ENCODE results near the gene CA6. TPM values are rescaled to one million over a fixed set of nuclear protein-coding genes. Genes with fewer than 3 reads are reported as not detected.

Gene CA6
- total and polyA plus RNA-seq, 2 of the 8 experiments (the other 6 are each of a cell fraction or from before 2014, with no cell fraction given): not detected

DNA sequence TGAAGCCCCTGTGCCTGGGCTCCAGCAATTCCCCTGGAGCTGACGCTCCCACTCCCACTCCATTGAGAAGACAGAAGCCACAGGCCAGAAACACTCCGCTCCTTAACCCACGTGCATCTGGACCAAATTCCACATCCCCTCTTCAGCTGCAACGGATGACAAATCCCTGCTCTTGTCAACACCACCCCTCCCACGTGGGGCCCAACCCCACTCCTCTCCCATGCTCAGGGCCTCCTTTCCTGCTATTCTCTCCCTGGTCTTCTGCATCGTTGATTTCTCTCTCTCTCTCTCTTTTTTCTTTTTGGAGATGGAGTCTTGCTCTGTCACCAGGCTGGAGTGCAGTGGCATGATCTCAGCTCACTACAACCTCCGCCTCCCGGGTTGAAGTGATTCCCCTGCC is 18.3 kb downstream of the CA6 start:
- no peak for DNase-seq (ENCODE audit: low read depth in 1 of 2, low spot score in 2 of 2)
- H3K14ac ChIP-seq (ENCODE audit: insufficient read length): no peak overlapping the region
- no peaks in the 10 kb centered on the region for H3K36me3 ChIP-seq (ENCODE audit: control insufficient read depth in 2 of 4, insufficient read depth in 4 of 4, low read length in 3 of 4)
- WGBS, 2 experiments (ENCODE audit: extremely low coverage in 1 of 2, insufficient coverage in 1 of 2, insufficient read length in 1 of 2, insufficient replicate concordance in 2 of 2, low coverage in 1 of 2, low lambda C conversion rate in 2 of 2, missing lambda C conversion rate in 1 of 2): 91% methylated on average over 8 of the region's 8 CpGs; no CpG with 5 or more reads in 1 of the 2 experiments
- FAIRE-seq: no peak
- H3K4me3 ChIP-seq (ENCODE audit: extremely low read depth in 1 of 4, insufficient read depth in 2 of 4, low read depth in 3 of 4, low read length in 4 of 4): no peak overlapping the region
- H3K23me2 ChIP-seq (ENCODE audit: low read depth, low read length): no peaks in the 10 kb centered on the region
- H4K8ac ChIP-seq (ENCODE audit: extremely low read depth, insufficient read depth, low read length): no peak overlapping the region
- no peak overlapping the region for H2BK5ac ChIP-seq (ENCODE audit: low read depth, low read length)
- H3K9ac ChIP-seq (replicated peaks in 1 of 4; ENCODE audit: extremely low read depth in 1 of 4, low read depth in 3 of 4, low read length in 3 of 4): no peak overlapping the region
- ChIA-PET POLR2A (ENCODE audit: partially characterized antibody) (interaction anchor here (0.8 to 1.5 kb wide), 2 partner anchors 99 to 125 kb away, joined by 3 read pairs; no protein-coding TSS in a partner anchor), CTCF (ENCODE audit: partially characterized antibody) (interaction anchor here (0.8 to 5.1 kb wide), 18 partner anchors 10 to 138 kb away, joined by 3 to 43 read pairs (median 8); partner anchors contain the start of gene CA6)
- H2AFZ ChIP-seq (ENCODE audit: low read length): no peak overlapping the region
- peaks cover 0 to 2% (median 1%) of the 10 kb centered on the region in 4 experiments; a peak in 4 of 7 replicates for H3K4me1 ChIP-seq (replicated peaks in 1 of 4; ENCODE audit: control insufficient read depth in 3 of 4, insufficient read depth in 4 of 4, low read length in 3 of 4)
- no peak overlapping the region for H3K4ac ChIP-seq (replicated peaks; ENCODE audit: insufficient read length, low read depth, low read length)
- H2AK5ac ChIP-seq (ENCODE audit: low read depth, low read length): no peak overlapping the region
- no peak overlapping the region for H3K27ac ChIP-seq (ENCODE audit: low read depth, low read length)
- H4K20me1 ChIP-seq (replicated peaks in 1 of 2; ENCODE audit: control insufficient read depth in 1 of 2, insufficient read depth in 2 of 2, low read length in 2 of 2): no peaks in the 10 kb centered on the region
- no peaks in the 10 kb centered on the region for H3K9me3 ChIP-seq (ENCODE audit: insufficient read depth in 2 of 2, low read depth in 1 of 2, low read length in 1 of 2)
- no peak overlapping the region for H3K18ac ChIP-seq (ENCODE audit: extremely low read depth, low read length)
- no peak overlapping the region for H2BK120ac ChIP-seq (replicated peaks; ENCODE audit: low read depth, low read length)
- no peak overlapping the region for H2BK20ac ChIP-seq (ENCODE audit: low read length)
- H3K4me2 ChIP-seq (ENCODE audit: insufficient read depth in 1 of 2, low read depth in 2 of 2, low read length in 2 of 2): no peak overlapping the region
- no peak overlapping the region for H3K23ac ChIP-seq (ENCODE audit: insufficient read length)
- no peak overlapping the region for H2BK12ac ChIP-seq (ENCODE audit: low read depth, low read length)
- no peak overlapping the region for H3K56ac ChIP-seq (replicated peaks; ENCODE audit: insufficient read length, low read depth, low read length)
- H4K91ac ChIP-seq (replicated peaks; ENCODE audit: insufficient read length, low read length): no peak overlapping the region
- H2BK15ac ChIP-seq (ENCODE audit: low read length): no peak overlapping the region
- no peaks in the 10 kb centered on the region for H3K79me1 ChIP-seq (ENCODE audit: low read depth, low read length)
- H3K27me3 ChIP-seq (replicated peaks in 1 of 4; ENCODE audit: control insufficient read depth in 3 of 4, extremely low read depth in 1 of 4, insufficient read depth in 3 of 4, low read length in 3 of 4): no peaks in the 10 kb centered on the region
- H3K79me2 ChIP-seq (ENCODE audit: control insufficient read depth in 1 of 2, insufficient read depth in 2 of 2, low read length in 2 of 2): no peaks in the 10 kb centered on the region
- no peak overlapping the region for H4K5ac ChIP-seq (ENCODE audit: insufficient read length, low read depth, low read length)
- TF ChIP-seq SRF (IDR thresholded peaks at IDR 0.05; ENCODE audit: low read depth, low read length) (no peak), CHD1 (IDR thresholded peaks at IDR 0.05; ENCODE audit: low read depth, low read length) (no peak), BCL11A (IDR thresholded peaks at IDR 0.05; ENCODE audit: low read depth in 2 of 2, low read length in 2 of 2) (no peak), CHD2 (IDR thresholded peaks at IDR 0.05; ENCODE audit: low read length) (no peak), RXRA (IDR thresholded peaks at IDR 0.05; ENCODE audit: insufficient read depth, low read depth, low read length) (no peak), SIRT6 (IDR thresholded peaks at IDR 0.05; ENCODE audit: low read length) (no peak), RFX5 (IDR thresholded peaks at IDR 0.05; ENCODE audit: borderline replicate concordance, low read depth, low read length) (no peak), MAFK (IDR thresholded peaks at IDR 0.05; ENCODE audit: low read depth, low read length) (no peak), KDM1A (IDR thresholded peaks at IDR 0.05; ENCODE audit: borderline replicate concordance, low read length) (no peak), HDAC2 (IDR thresholded peaks at IDR 0.05; ENCODE audit: borderline replicate concordance in 1 of 2, low read depth in 2 of 2, low read length in 2 of 2) (no peak), BRCA1 (IDR thresholded peaks at IDR 0.05; ENCODE audit: low read depth, low read length) (no peak), JUND (IDR thresholded peaks at IDR 0.05; ENCODE audit: low read length) (no peak)
- TF ChIP-seq, protein P1, sequence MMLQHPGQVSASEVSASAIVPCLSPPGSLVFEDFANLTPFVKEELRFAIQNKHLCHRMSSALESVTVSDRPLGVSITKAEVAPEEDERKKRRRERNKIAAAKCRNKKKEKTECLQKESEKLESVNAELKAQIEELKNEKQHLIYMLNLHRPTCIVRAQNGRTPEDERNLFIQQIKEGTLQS (IDR thresholded peaks at IDR 0.05; ENCODE audit: insufficient read depth, low read depth, low read length): no peak
